Stomach (tissue), 9 donors: ENCODE measurements around the gene TBRG4. TPM values are rescaled to one million over a fixed set of nuclear protein-coding genes. Genes with fewer than 3 reads are reported as not detected.

ENCODE experiments used
- DNase-seq, 2 donors: peaks; one replicate each; pipeline versions ENCODE4 v3.0.0 to v3.0.0-alpha.2; 2013 to 2019
- H3K27ac ChIP-seq, 5 donors: fragments of 200-600 bp in 4 of 5; sonication (generic) in 4 of 5; one replicate each; pipeline ENCODE4 v1.5.1; 2013 to 2019; ENCODE audit warnings: mild to moderate bottlenecking in 1 of 5, moderate library complexity in 1 of 5
- H3K27me3 ChIP-seq, 3 donors: fragments of 200-600 bp; sonication (generic); one replicate each; pipeline ENCODE4 v1.5.1; 2017 to 2019; ENCODE audit warnings: mixed run types in 1 of 3
- H3K36me3 ChIP-seq, 4 donors: fragments of 200-600 bp; sonication (generic); 1 replicate in 3 of 4; 2 replicates in 1 of 4; pipeline ENCODE4 v1.5.1; 2016 to 2019
- H3K4me1 ChIP-seq, 4 donors: fragments of 200-600 bp; sonication (generic); one replicate each; pipeline ENCODE4 v1.5.1; 2016 to 2019
- H3K4me3 ChIP-seq, 4 donors: fragments of 200-600 bp; sonication (generic) in 3 of 4; one replicate each; pipeline ENCODE4 v1.5.1; 2016 to 2019; ENCODE audit warnings: mild to moderate bottlenecking in 1 of 4
- H3K9me3 ChIP-seq, 4 donors: fragments of 200-600 bp; sonication (generic); one replicate each; pipeline ENCODE4 v1.5.1; 2016 to 2019
- EP300 ChIP-seq: sonication (generic); formaldehyde crosslinking; IDR thresholded peaks from one replicate; pipeline ENCODE4 v1.6.1; 2017; ENCODE audit warnings: antibody characterized with exemption
- POLR2A ChIP-seq, 4 donors: fragments of 450-650 bp; IDR thresholded peaks; one replicate each; pipeline ENCODE4 v1.6.1; 2016; ENCODE audit warnings: antibody characterized with exemption in 4 of 4, control low read depth in 2 of 4, mild to moderate bottlenecking in 1 of 4, moderate library complexity in 1 of 4
- POLR2AphosphoS5 ChIP-seq, 3 donors: sonication (generic); formaldehyde crosslinking; IDR thresholded peaks; one replicate each; pipeline ENCODE4 v1.6.1; 2016; ENCODE audit warnings: antibody characterized with exemption in 3 of 3
- WGBS, 5 donors: extraction: QIAGEN DNeasy Blood & Tissue Kit in 3 of 5; methylation state at CpG; one replicate each; pipeline versions ENCODE4 v1.1.5 to v1.1.7; 2013 to 2018; 5-methylcytosine and 5-hydroxymethylcytosine counted together
- intact Hi-C: fragments of 100-400 bp; cut with DNase I; formaldehyde crosslinking; loops from one replicate; pipeline ENCODE4 v1.15.1; 2023; ENCODE audit warnings: low total_unique reads
- polyA plus RNA-seq, 3 donors: library from polyadenylated mRNA; stranded (reverse); fragments of 200-250 nt; gene quantifications; one replicate each; pipeline ENCODE4 v1.2.3, GENCODE V29; 2013
- total RNA-seq, 5 donors: library from RNA; depleted of rRNA; stranded (reverse); fragments of >200 nt; gene quantifications; one replicate each; pipeline versions ENCODE4 v1.1.0 to v1.2.3, GENCODE V29; 2014 to 2016
- TF ChIP-seq, protein P1 (sequence below), 7 experiments: fragments of 450-650 bp in 4 of 7; fragments of 200-600 bp in 3 of 7; sonication (generic) in 3 of 7; IDR thresholded peaks; one replicate each; pipeline ENCODE4 v1.5.1; 2016 to 2019; ENCODE audit warnings: antibody characterized with exemption in 7 of 7, control low read depth in 2 of 7, mild to moderate bottlenecking in 1 of 7
- donor health status: healthy with polysubstance abuse.
- donor health status: Bipolar disorder and iron deficiency.
- donor health status: healthy.

TBRG4 gene
- total and polyA plus RNA-seq, 8 donors = 31.2 to 219 (median 47.9) TPM

DNA sequence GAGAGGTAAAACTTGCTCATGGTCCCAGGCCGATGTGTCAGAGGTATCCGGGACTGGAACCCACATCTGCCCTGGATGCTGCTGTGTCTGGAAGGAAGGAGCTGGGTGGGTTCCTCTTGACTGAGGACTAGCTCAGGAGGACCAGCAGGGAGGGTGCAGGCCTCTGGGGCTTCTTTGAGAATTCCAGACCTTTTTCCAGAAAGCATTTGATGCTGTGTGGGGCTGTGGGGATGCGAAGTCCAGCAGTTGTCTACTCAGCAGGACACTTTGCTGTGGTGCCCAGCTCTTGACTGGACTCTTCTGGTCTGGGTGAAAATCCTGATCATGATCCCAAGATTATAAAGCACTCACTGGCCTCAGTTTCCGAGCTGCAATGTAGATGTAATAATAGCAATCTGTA lies 47.8 kb upstream of the TBRG4 start:
- Histone ChIP-seq H3K9me3 (peaks cover 0 to 8% (median 3%) of the 10 kb centered on the region in 4 donors), H3K27ac (peak overlapping the region in 3 of 5 donors; percentile 19 to 62 (median 25)), H3K4me1 (peaks cover 0 to 14% (median 10%) of the 10 kb centered on the region in 4 donors), H3K36me3 (no peaks in the 10 kb centered on the region), H3K27me3 (peaks cover 0 to 47% (median 20%) of the 10 kb centered on the region in 3 donors), H3K4me3 (peak overlapping the region in 3 of 4 donors; percentile 13 to 52 (median 34))
- DNase-seq = no peak
- intact Hi-C loops = loop anchor here (10.0 kb wide), 1 partner anchor 706 kb away; no protein-coding TSS in a partner anchor
- WGBS, 5 donors = 81 to 93% (median 87%) methylated on average over 3 to 4 of the region's 4 CpGs
- TF ChIP-seq, protein P1, sequence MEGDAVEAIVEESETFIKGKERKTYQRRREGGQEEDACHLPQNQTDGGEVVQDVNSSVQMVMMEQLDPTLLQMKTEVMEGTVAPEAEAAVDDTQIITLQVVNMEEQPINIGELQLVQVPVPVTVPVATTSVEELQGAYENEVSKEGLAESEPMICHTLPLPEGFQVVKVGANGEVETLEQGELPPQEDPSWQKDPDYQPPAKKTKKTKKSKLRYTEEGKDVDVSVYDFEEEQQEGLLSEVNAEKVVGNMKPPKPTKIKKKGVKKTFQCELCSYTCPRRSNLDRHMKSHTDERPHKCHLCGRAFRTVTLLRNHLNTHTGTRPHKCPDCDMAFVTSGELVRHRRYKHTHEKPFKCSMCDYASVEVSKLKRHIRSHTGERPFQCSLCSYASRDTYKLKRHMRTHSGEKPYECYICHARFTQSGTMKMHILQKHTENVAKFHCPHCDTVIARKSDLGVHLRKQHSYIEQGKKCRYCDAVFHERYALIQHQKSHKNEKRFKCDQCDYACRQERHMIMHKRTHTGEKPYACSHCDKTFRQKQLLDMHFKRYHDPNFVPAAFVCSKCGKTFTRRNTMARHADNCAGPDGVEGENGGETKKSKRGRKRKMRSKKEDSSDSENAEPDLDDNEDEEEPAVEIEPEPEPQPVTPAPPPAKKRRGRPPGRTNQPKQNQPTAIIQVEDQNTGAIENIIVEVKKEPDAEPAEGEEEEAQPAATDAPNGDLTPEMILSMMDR (IDR thresholded peaks at IDR 0.05) = no peak
- TF ChIP-seq POLR2AphosphoS5 (IDR thresholded peaks at IDR 0.05) = no peak

DNA sequence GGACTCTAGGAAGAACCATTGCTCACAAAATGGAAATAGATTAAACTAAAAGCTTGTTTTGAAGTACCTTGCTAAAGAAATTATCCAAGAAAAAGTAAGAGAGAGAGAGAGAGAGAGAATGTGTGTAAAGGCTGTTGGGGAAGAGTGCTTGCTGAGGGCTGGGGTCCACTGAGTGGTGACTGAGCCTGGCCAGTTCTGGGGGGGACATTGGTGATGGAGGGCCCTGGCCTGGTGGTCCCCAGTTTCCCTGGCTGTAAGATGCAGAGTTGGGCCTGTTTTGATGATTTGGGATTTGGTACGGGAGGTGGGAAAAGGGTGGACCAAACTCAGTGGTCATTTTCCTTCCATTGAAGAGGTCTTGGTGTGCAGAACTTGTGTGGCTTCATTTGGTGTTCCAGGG lies 47.0 kb upstream of the TBRG4 start:
- H3K27ac ChIP-seq = peak overlapping the region in 3 of 5 donors; percentile 52 to 66 (median 62)
- peak overlapping the region; percentile 34 to 52 (median 40) for H3K4me3 ChIP-seq
- H3K4me1 ChIP-seq = peaks cover 0 to 14% (median 10%) of the 10 kb centered on the region in 4 donors
- no peaks in the 10 kb centered on the region for H3K36me3 ChIP-seq
- peaks cover 0 to 47% (median 20%) of the 10 kb centered on the region in 3 donors for H3K27me3 ChIP-seq
- no peak for DNase-seq
- intact Hi-C loops = loop anchor here (10.0 kb wide), 1 partner anchor 706 kb away; no protein-coding TSS in a partner anchor
- TF ChIP-seq POLR2AphosphoS5 (IDR thresholded peaks at IDR 0.05) = no peak
- TF ChIP-seq EP300 = no peak
- TF ChIP-seq, protein P1 (IDR thresholded peaks at IDR 0.05) = no peak
- no peak for TF ChIP-seq POLR2A (IDR thresholded peaks at IDR 0.05)
- 85 to 95% (median 91%) methylated on average over 1 of the region's 1 CpG for WGBS, 5 donors
- peaks cover 0 to under 1% (median 0%) of the 10 kb centered on the region in 4 donors for H3K9me3 ChIP-seq

DNA sequence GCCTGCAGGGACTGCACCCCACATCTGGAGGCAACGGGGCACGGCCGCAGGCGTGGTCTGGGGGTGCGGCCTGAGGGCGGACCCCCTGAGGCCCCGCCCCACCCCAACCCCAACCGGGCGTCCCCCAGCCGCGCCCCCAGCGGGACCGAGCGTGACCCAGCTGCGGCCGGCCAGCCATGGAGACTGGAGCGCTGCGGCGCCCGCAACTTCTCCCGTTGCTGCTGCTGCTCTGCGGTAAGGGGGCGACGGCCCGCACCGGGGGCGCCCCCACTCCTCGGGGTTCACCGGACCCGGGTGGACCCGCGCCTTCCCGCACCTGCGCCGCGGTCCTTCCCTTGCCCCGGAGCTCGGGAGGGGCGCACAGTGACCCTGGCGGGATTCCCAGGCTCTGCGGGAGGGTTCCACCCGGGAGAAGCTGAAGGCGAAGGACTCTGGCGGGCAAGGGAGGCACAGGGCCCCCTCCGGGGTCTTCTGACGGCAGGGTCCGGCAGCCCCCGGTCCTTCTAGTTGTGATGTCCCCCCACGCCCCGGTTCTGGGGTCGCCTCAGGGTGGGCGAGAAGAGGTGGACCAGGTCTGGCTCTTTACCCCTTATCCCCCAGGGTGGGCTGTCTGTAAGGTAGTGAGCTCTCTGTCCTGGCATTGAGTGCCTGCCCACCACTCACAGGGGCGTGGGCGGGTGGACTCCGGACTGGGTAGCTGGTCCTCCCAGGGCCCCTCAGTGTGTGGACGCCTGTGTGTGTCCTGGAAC lies 46.3 kb upstream of the TBRG4 start, which contains the start of gene RAMP3:
RAMP3 (plus strand) TSS at position 139 of the 749 bp plus-strand sequence; CDS start at position 177, 38 bp downstream.
- H3K27me3 ChIP-seq = peaks cover 0 to 50% (median 20%) of the 10 kb centered on the region in 3 donors
- TF ChIP-seq POLR2A (IDR thresholded peaks at IDR 0.05) (no peak), EP300 (no peak), POLR2AphosphoS5 (IDR thresholded peaks at IDR 0.05) (no peak)
- TF ChIP-seq, protein P1 (IDR thresholded peaks at IDR 0.05) = no peak
- DNase-seq = peak in 1 of 2 donors; percentile 37
- no peaks in the 10 kb centered on the region for H3K9me3 ChIP-seq
- no peaks in the 10 kb centered on the region for H3K36me3 ChIP-seq
- intact Hi-C loops = loop anchor here (10.0 kb wide), 1 partner anchor 707 kb away; no protein-coding TSS in a partner anchor
- H3K4me1 ChIP-seq = peaks cover 0 to 14% (median 10%) of the 10 kb centered on the region in 4 donors
- WGBS, 5 donors = 14 to 23% (median 14%) methylated on average over 14 to 56 of the region's 56 CpGs
- H3K27ac ChIP-seq = peak within 1 kb of the TSS; percentile 21 to 66 (median 53)
- peak within 1 kb of the TSS; percentile 34 to 52 (median 40) for H3K4me3 ChIP-seq

DNA sequence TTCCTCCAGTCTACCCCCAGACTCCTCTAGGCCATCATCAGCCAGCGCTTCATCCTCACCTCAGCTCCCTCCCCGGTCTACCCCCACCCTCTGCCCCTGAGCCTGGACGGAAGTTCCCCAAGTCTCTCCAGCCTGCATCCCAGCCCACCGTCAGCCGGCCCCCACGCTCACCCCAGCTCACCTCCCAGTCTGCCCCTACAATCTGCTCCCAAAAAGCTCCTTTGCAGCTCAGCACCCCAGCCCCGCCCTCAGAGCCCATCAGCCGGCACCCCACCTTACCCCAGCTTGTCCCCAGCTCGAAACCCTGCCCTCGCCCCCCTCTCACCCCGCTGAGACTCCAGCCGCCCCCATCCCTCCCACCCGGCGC lies 45.8 kb upstream of the TBRG4 start:
- intact Hi-C loops = loop anchor here (10.0 kb wide), 1 partner anchor 708 kb away; no protein-coding TSS in a partner anchor
- no peaks in the 10 kb centered on the region for H3K36me3 ChIP-seq
- peak overlapping the region; percentile 34 to 52 (median 40) for H3K4me3 ChIP-seq
- peaks cover 0 to 50% (median 20%) of the 10 kb centered on the region in 3 donors for H3K27me3 ChIP-seq
- peak overlapping the region in 2 of 5 donors; percentile 53 to 62 for H3K27ac ChIP-seq
- DNase-seq = no peak
- 5 to 17% (median 11%) methylated on average over 10 to 14 of the region's 14 CpGs for WGBS, 5 donors
- no peaks in the 10 kb centered on the region for H3K9me3 ChIP-seq
- peaks cover 0 to 14% (median 10%) of the 10 kb centered on the region in 4 donors for H3K4me1 ChIP-seq
- TF ChIP-seq, protein P1 (IDR thresholded peaks at IDR 0.05) = no peak
- TF ChIP-seq POLR2AphosphoS5 (IDR thresholded peaks at IDR 0.05) (no peak), EP300 (no peak), POLR2A (IDR thresholded peaks at IDR 0.05) (no peak)
